Nephron progenitor cell (in vitro differentiated cells): ENCODE results near the gene NECTIN2.
A peak's percentile ranks its signal among the peaks of the same experiment; 100 is the strongest.
"Not testable (repeated sequence)": the region's sequence is repeated elsewhere in the genome, so short reads cannot be mapped to it uniquely, and the experiment has no call there.

ENCODE experiments used
- DNase-seq: peaks from one replicate; pipeline ENCODE4 v3.0.0; 2021
- H3K27ac Mint-ChIP-seq: 2 replicates; pipeline ENCODE4 v1.8.0; 2021; ENCODE audit warnings: mild to moderate bottlenecking, moderate library complexity, mixed read lengths
- H3K27me3 Mint-ChIP-seq: 2 replicates; pipeline ENCODE4 v1.8.0; 2021; ENCODE audit warnings: mild to moderate bottlenecking, low read depth, mixed read lengths; ENCODE audit not compliant: poor library complexity
- H3K36me3 Mint-ChIP-seq: 2 replicates; pipeline ENCODE4 v1.8.0; 2021; ENCODE audit warnings: low read depth, mixed read lengths
- H3K4me1 Mint-ChIP-seq: 2 replicates; pipeline ENCODE4 v1.8.0; 2021; ENCODE audit warnings: mixed read lengths
- H3K4me3 Mint-ChIP-seq: 2 replicates; pipeline ENCODE4 v1.8.0; 2021; ENCODE audit warnings: mild to moderate bottlenecking, moderate library complexity, mixed read lengths
- H3K9me3 Mint-ChIP-seq: 2 replicates; pipeline ENCODE4 v1.8.0; 2021; ENCODE audit warnings: mild to moderate bottlenecking, moderate library complexity, mixed read lengths
- TF ChIP-seq, protein P1 (sequence below): fragments of 200-600 bp; sonication (generic); IDR thresholded peaks from 2 replicates; pipeline ENCODE4 v1.5.0; 2021; ENCODE audit warnings: antibody characterized with exemption

Gene NECTIN2

DNA sequence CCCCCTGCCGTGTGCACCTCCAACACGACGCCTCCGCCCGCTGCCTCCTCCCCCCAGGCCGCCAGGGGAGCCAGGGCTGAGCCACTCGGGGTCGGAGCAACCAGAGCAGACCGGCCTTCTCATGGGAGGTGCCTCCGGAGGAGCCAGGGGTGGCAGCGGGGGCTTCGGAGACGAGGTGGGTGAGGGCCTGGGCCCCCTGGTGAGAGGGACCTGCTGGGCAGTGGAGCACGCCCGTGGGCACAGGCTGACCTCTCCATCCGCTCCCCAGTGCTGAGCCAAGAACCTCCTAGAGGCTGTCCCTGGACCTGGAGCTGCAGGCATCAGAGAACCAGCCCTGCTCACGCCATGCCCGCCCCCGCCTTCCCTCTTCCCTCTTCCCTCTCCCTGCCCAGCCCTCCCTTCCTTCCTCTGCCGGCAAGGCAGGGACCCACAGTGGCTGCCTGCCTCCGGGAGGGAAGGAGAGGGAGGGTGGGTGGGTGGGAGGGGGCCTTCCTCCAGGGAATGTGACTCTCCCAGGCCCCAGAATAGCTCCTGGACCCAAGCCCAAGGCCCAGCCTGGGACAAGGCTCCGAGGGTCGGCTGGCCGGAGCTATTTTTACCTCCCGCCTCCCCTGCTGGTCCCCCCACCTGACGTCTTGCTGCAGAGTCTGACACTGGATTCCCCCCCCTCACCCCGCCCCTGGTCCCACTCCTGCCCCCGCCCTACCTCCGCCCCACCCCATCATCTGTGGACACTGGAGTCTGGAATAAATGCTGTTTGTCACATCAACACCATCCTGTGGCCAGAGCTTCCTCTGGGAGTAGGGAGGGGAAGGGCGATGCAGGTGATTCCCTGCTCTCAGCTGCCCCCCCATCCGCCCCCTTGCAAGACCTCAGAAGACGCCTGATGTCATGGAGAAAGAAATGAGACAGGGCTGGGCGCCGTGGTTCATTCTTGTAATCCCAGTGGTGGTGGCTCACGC, 25.2 kb upstream of the NECTIN2 start:
- no peaks in the 10 kb centered on the region for H3K36me3 Mint-ChIP-seq
- H3K27ac Mint-ChIP-seq = no peak overlapping the region
- H3K4me1 Mint-ChIP-seq = peaks cover 58% of the 10 kb centered on the region
- DNase-seq = no peak
- no peak overlapping the region for H3K4me3 Mint-ChIP-seq
- H3K27me3 Mint-ChIP-seq = peaks cover 18% of the 10 kb centered on the region
- TF ChIP-seq, protein P1, sequence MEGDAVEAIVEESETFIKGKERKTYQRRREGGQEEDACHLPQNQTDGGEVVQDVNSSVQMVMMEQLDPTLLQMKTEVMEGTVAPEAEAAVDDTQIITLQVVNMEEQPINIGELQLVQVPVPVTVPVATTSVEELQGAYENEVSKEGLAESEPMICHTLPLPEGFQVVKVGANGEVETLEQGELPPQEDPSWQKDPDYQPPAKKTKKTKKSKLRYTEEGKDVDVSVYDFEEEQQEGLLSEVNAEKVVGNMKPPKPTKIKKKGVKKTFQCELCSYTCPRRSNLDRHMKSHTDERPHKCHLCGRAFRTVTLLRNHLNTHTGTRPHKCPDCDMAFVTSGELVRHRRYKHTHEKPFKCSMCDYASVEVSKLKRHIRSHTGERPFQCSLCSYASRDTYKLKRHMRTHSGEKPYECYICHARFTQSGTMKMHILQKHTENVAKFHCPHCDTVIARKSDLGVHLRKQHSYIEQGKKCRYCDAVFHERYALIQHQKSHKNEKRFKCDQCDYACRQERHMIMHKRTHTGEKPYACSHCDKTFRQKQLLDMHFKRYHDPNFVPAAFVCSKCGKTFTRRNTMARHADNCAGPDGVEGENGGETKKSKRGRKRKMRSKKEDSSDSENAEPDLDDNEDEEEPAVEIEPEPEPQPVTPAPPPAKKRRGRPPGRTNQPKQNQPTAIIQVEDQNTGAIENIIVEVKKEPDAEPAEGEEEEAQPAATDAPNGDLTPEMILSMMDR = no peak
- no peaks in the 10 kb centered on the region for H3K9me3 Mint-ChIP-seq

GRCh38 chr19:44822177-44822576, 23.9 kb upstream of the NECTIN2 start:
- TF ChIP-seq, protein P1 = no peak
- Mint-ChIP-seq H3K36me3 (no peaks in the 10 kb centered on the region), H3K27ac (peak overlapping the region; percentile 50), H3K4me1 (peaks cover 62% of the 10 kb centered on the region), H3K4me3 (no peak overlapping the region), H3K27me3 (peaks cover 30% of the 10 kb centered on the region), H3K9me3 (no peaks in the 10 kb centered on the region)
- DNase-seq = no peak

- Mint-ChIP-seq H3K36me3 (no peaks in the 10 kb centered on the region), H3K27ac (peak overlapping the region; percentile 50), H3K4me3 (peak overlapping the region; percentile 41), H3K4me1 (peaks cover 60% of the 10 kb centered on the region), H3K9me3 (no peaks in the 10 kb centered on the region), H3K27me3 (peaks cover 33% of the 10 kb centered on the region)
- DNase-seq = peak; percentile 66
- TF ChIP-seq, protein P1 = no peak
These were observed 23.3 kb upstream of the NECTIN2 start for GRCh38 chr19:44822670-44823372.

- Mint-ChIP-seq H3K27ac (no peak overlapping the region), H3K36me3 (no peaks in the 10 kb centered on the region), H3K4me1 (peaks cover 55% of the 10 kb centered on the region), H3K4me3 (peak overlapping the region; percentile 41), H3K27me3 (peaks cover 33% of the 10 kb centered on the region), H3K9me3 (no peaks in the 10 kb centered on the region)
- TF ChIP-seq, protein P1 = no peak
- DNase-seq = no peak
These were observed 22.8 kb upstream of the NECTIN2 start for GRCh38 chr19:44823373-44823698.

DNA sequence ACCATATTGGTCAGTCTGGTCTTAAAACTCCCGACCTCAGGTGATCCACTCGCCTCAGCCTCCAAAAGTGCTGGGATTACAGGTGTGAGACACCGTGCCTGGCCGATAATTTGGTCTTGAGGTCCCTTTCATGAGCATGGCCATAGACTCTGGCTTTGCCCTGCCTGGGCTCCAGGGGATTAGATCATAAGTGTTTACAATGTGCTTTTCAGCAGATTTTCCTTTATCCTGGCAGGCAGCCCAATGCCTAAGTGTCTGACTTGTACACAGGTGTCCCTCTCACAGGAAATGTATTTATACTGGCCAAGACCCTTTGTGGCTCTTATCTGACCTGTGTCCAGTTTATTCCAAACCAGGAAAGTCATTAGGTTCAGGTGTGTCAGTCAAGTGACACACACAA, 21.3 kb upstream of the NECTIN2 start:
- DNase-seq = no peak
- H3K36me3 Mint-ChIP-seq = no peaks in the 10 kb centered on the region
- no peak overlapping the region for H3K27ac Mint-ChIP-seq
- no peaks in the 10 kb centered on the region for H3K9me3 Mint-ChIP-seq
- H3K4me1 Mint-ChIP-seq = peaks cover 41% of the 10 kb centered on the region
- H3K27me3 Mint-ChIP-seq = peaks cover 37% of the 10 kb centered on the region
- no peak overlapping the region for H3K4me3 Mint-ChIP-seq
- TF ChIP-seq, protein P1 = no peak

GRCh38 chr19:44832875-44833274, 13.2 kb upstream of the NECTIN2 start:
- not testable (repeated sequence) for H3K27ac Mint-ChIP-seq, DNase-seq, H3K4me1 Mint-ChIP-seq, H3K4me3 Mint-ChIP-seq, H3K9me3 Mint-ChIP-seq, H3K36me3 Mint-ChIP-seq
- peaks cover 50% of the 10 kb centered on the region for H3K27me3 Mint-ChIP-seq

DNA sequence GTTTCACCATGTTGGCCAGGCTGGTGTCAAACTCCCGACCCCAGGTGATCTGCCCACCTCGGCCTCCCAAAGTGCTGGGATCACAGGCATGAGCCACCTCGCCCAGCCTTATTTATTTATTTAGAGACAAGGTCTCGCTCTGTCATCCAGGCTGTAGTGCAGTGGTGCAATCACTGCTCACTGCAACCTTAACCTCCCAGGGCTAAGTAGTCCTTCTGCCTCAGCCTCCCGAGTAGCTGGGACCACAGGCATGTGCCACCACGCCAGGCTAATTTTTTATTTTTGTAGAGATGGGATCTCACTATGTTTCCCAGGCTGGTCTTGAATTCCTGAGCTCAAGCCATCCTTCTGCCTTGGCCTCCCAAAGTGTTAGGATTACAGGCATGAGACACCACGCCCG, 11.7 kb upstream of the NECTIN2 start:
- H3K36me3 Mint-ChIP-seq, H3K9me3 Mint-ChIP-seq, H3K4me3 Mint-ChIP-seq, DNase-seq, H3K4me1 Mint-ChIP-seq, H3K27ac Mint-ChIP-seq: not testable (repeated sequence)
- peaks cover 52% of the 10 kb centered on the region for H3K27me3 Mint-ChIP-seq
